A673 (cell line): ENCODE data around the gene MELTF.

Experiments used
- CTCF ChIP-seq: fragments of 300-800, 200-600 bp; sonication (generic); conservative IDR thresholded peaks from 2 replicates; pipeline ENCODE4 v1.5.1; 2017; ENCODE audit warnings: low read depth, mild to moderate bottlenecking, antibody characterized with exemption, low read length, moderate library complexity, mixed read lengths
- EZH2 ChIP-seq: fragments of 200-600 bp; sonication (generic); IDR thresholded peaks from 2 replicates; pipeline ENCODE4 v1.6.1; 2017; ENCODE audit warnings: borderline replicate concordance, low read depth, mild to moderate bottlenecking, mixed read lengths, antibody characterized with exemption, low read length; ENCODE audit not compliant: poor library complexity, severe bottlenecking

GRCh38 chr3:197040658-197041057 is 11.0 kb upstream of the MELTF start:
- TF ChIP-seq CTCF (no peak), EZH2 (no peak)
